Measurements from ENCODE around the gene RFX4.
"Not testable (repeated sequence)": the region's sequence is repeated elsewhere in the genome, so short reads cannot be mapped to it uniquely, and the experiment has no call there.

- not testable (repeated sequence) for TF ChIP-seq POLR2AphosphoS5 (IDR thresholded peaks at IDR 0.05; ENCODE audit: borderline replicate concordance, low read depth, low read length); EZH2 (IDR thresholded peaks at IDR 0.05)
Measured at GRCh38 chr12:106692033-106692432, 109.2 kb downstream of the RFX4 start.

All from SK-N-MC (cell line).